Vagina (tissue), 2 donors: ENCODE results near the gene LINGO1.

ENCODE experiments used
- CTCF ChIP-seq, 3 experiments: fragments of 450-650 bp in 2 of 3; fragments of 200-600 bp in 1 of 3; sonication (generic) in 1 of 3; IDR thresholded peaks; one replicate each; pipeline ENCODE4 v1.5.1; 2017 to 2019; ENCODE audit warnings: antibody characterized with exemption in 3 of 3, mild to moderate bottlenecking in 2 of 3, moderate library complexity in 2 of 3
- POLR2AphosphoS5 ChIP-seq, 2 donors: sonication (generic); formaldehyde crosslinking; IDR thresholded peaks; one replicate each; pipeline ENCODE4 v1.9.0; 2017; ENCODE audit warnings: antibody characterized with exemption in 2 of 2, mild to moderate bottlenecking in 2 of 2, low read depth in 1 of 2; ENCODE audit not compliant: insufficient read depth in 1 of 2

- TF ChIP-seq CTCF (IDR thresholded peaks at IDR 0.05) (no peak), POLR2AphosphoS5 (IDR thresholded peaks at IDR 0.05; ENCODE audit: insufficient read depth in 1 of 2, low read depth in 1 of 2) (no peak)
Measured at GRCh38 chr15:77612958-77613601, 19.6 kb downstream of the LINGO1 start.
